Ectodermal cell (in vitro differentiated cells): Measurements from ENCODE around the gene PPP2R2C.
A peak's percentile ranks its signal among the peaks of the same experiment; 100 is the strongest.

Experiments
- H3K27ac ChIP-seq: 2 replicates; pipeline ENCODE4 v1.7.0; 2013; ENCODE audit warnings: mild to moderate bottlenecking, low read depth, low read length; ENCODE audit not compliant: insufficient read depth, poor library complexity, severe bottlenecking
- H3K27me3 ChIP-seq: 2 replicates; pipeline ENCODE4 v1.7.0; 2013; ENCODE audit warnings: mild to moderate bottlenecking, low read length; ENCODE audit not compliant: insufficient read depth, control insufficient read depth, poor library complexity, severe bottlenecking
- H3K36me3 ChIP-seq: one replicate; pipeline ENCODE4 v1.7.0; 2013; ENCODE audit warnings: low read length; ENCODE audit not compliant: control insufficient read depth, insufficient read depth
- H3K4me1 ChIP-seq: one replicate; pipeline ENCODE4 v1.7.0; 2013; ENCODE audit warnings: low read length; ENCODE audit not compliant: control insufficient read depth, insufficient read depth
- H3K4me3 ChIP-seq: 2 replicates; pipeline ENCODE4 v1.7.0; 2013; ENCODE audit warnings: low read depth, low read length, control low read depth; ENCODE audit not compliant: insufficient read depth
- H3K9me3 ChIP-seq: 2 replicates; pipeline ENCODE4 v1.7.0; 2013; ENCODE audit warnings: mild to moderate bottlenecking, low read length, moderate library complexity; ENCODE audit not compliant: control insufficient read depth
- WGBS, 2 experiments: methylation state at CpG; one replicate each; pipeline ENCODE4 v1.1.7; 2013; ENCODE audit warnings: missing lambda C conversion rate in 2 of 2; 5-methylcytosine and 5-hydroxymethylcytosine counted together

The PPP2R2C gene

GRCh38 chr4:6476893-6477292, 4.5 kb upstream of the PPP2R2C start:
- no peaks in the 10 kb centered on the region for H3K36me3 ChIP-seq
- no peak overlapping the region for H3K27ac ChIP-seq
- H3K4me3 ChIP-seq: no peak overlapping the region
- H3K9me3 ChIP-seq: no peaks in the 10 kb centered on the region
- no peaks in the 10 kb centered on the region for H3K4me1 ChIP-seq
- H3K27me3 ChIP-seq: peaks cover 19% of the 10 kb centered on the region
- 94 to 96% methylated on average over 4 of the region's 4 CpGs for WGBS, 2 experiments

- 91 to 93% methylated on average over 11 of the region's 11 CpGs for WGBS, 2 experiments
These were observed 3.1 kb upstream of the PPP2R2C start for GRCh38 chr4:6475492-6476020.

GRCh38 chr4:6474705-6475457, 2.5 kb upstream of the PPP2R2C start:
- Histone ChIP-seq H3K27ac (no peak overlapping the region), H3K4me1 (no peaks in the 10 kb centered on the region), H3K9me3 (no peaks in the 10 kb centered on the region), H3K4me3 (no peak overlapping the region), H3K27me3 (peaks cover 39% of the 10 kb centered on the region), H3K36me3 (no peaks in the 10 kb centered on the region)
- WGBS, 2 experiments: 82 to 84% methylated on average over 9 of the region's 9 CpGs

More at GRCh38 chr4:6475492-6476020, 3.1 kb upstream of the PPP2R2C start:
- Histone ChIP-seq H3K27me3 (peaks cover 33% of the 10 kb centered on the region), H3K36me3 (no peaks in the 10 kb centered on the region), H3K4me1 (no peaks in the 10 kb centered on the region), H3K27ac (no peak overlapping the region), H3K9me3 (no peaks in the 10 kb centered on the region), H3K4me3 (no peak overlapping the region)

- Histone ChIP-seq H3K4me1 (no peaks in the 10 kb centered on the region), H3K9me3 (no peaks in the 10 kb centered on the region), H3K27me3 (peaks cover 47% of the 10 kb centered on the region), H3K36me3 (no peaks in the 10 kb centered on the region), H3K4me3 (no peak overlapping the region), H3K27ac (no peak overlapping the region)
- 64 to 67% methylated on average over 5 of the region's 5 CpGs for WGBS, 2 experiments
These were observed 1.7 kb upstream of the PPP2R2C start for GRCh38 chr4:6474053-6474568.

- 61 to 67% methylated on average over 9 of the region's 9 CpGs for WGBS, 2 experiments
- Histone ChIP-seq H3K4me3 (no peak overlapping the region), H3K27me3 (peaks cover 54% of the 10 kb centered on the region), H3K4me1 (no peaks in the 10 kb centered on the region), H3K9me3 (no peaks in the 10 kb centered on the region), H3K27ac (no peak overlapping the region), H3K36me3 (no peaks in the 10 kb centered on the region)
These were observed 1.0 kb upstream of the PPP2R2C start for GRCh38 chr4:6473264-6474052.

- Histone ChIP-seq H3K27me3 (peaks cover 68% of the 10 kb centered on the region), H3K9me3 (no peaks in the 10 kb centered on the region), H3K27ac (no peak overlapping the region), H3K4me1 (no peaks in the 10 kb centered on the region), H3K4me3 (peak overlapping the region; percentile 32), H3K36me3 (no peaks in the 10 kb centered on the region)
- WGBS, 2 experiments: 1% methylated on average over 44 of the region's 44 CpGs
These were observed 417 bp downstream of the PPP2R2C start for GRCh38 chr4:6472008-6472386.

- H3K4me1 ChIP-seq: no peaks in the 10 kb centered on the region
- H3K36me3 ChIP-seq: no peaks in the 10 kb centered on the region
- H3K9me3 ChIP-seq: no peaks in the 10 kb centered on the region
- H3K27me3 ChIP-seq: peaks cover 69% of the 10 kb centered on the region
- 3% methylated on average over 21 to 22 of the region's 28 CpGs for WGBS, 2 experiments
- no peak overlapping the region for H3K27ac ChIP-seq
- peak overlapping the region; percentile 34 for H3K4me3 ChIP-seq
These were observed 957 bp downstream of the PPP2R2C start for GRCh38 chr4:6471307-6472007.

GRCh38 chr4:6470502-6471306, 1.7 kb downstream of the PPP2R2C start:
- Histone ChIP-seq H3K27me3 (peaks cover 69% of the 10 kb centered on the region), H3K27ac (no peak overlapping the region), H3K4me1 (no peaks in the 10 kb centered on the region), H3K36me3 (no peaks in the 10 kb centered on the region), H3K4me3 (peak overlapping the region; percentile 34), H3K9me3 (no peaks in the 10 kb centered on the region)
- WGBS, 2 experiments: 1 to 2% methylated on average over 85 of the region's 85 CpGs

GRCh38 chr4:6469898-6470501, 2.4 kb downstream of the PPP2R2C start:
- peaks cover 69% of the 10 kb centered on the region for H3K27me3 ChIP-seq
- H3K4me1 ChIP-seq: no peaks in the 10 kb centered on the region
- H3K27ac ChIP-seq: no peak overlapping the region
- peak overlapping the region; percentile 34 for H3K4me3 ChIP-seq
- H3K9me3 ChIP-seq: no peaks in the 10 kb centered on the region
- H3K36me3 ChIP-seq: no peaks in the 10 kb centered on the region
- WGBS, 2 experiments: 75 to 76% methylated on average over 18 of the region's 18 CpGs
